Measurements from ENCODE around the gene ZNF264. TPM values are rescaled to one million over a fixed set of nuclear protein-coding genes. Genes with fewer than 3 reads are reported as not detected.

ZNF264 gene
- total RNA-seq, 4 donors from 2014 or later = 35.4 to 50.2 (median 38.9) TPM

- 93% methylated on average over 1 of the region's 1 CpG for WGBS
- H3K27me3 ChIP-seq = no peaks in the 10 kb centered on the region
- DNase-seq (ENCODE audit: low spot score in 2 of 2) = no peak
- no peak overlapping the region for H3K27ac ChIP-seq
- no peaks in the 10 kb centered on the region for H3K36me3 ChIP-seq
- H3K4me1 ChIP-seq = no peaks in the 10 kb centered on the region
- H3K9me3 ChIP-seq = no peaks in the 10 kb centered on the region
- H3K4me3 ChIP-seq = no peak overlapping the region
- TF ChIP-seq POLR2AphosphoS5 (IDR thresholded peaks at IDR 0.05) = no peak
- TF ChIP-seq POLR2A (IDR thresholded peaks at IDR 0.05) = no peak
- no peak for TF ChIP-seq CTCF (IDR thresholded peaks at IDR 0.05)
- TF ChIP-seq EP300 (IDR thresholded peaks at IDR 0.05) = no peak
These were observed 41.9 kb downstream of the ZNF264 start for GRCh38 chr19:57233207-57233606.

- no peak for DNase-seq (ENCODE audit: low spot score in 2 of 2)
- Histone ChIP-seq H3K27ac (peak overlapping the region; percentile 93), H3K36me3 (peaks cover 9% of the 10 kb centered on the region), H3K4me1 (peaks cover 17% of the 10 kb centered on the region), H3K4me3 (peak overlapping the region; percentile 95), H3K27me3 (no peaks in the 10 kb centered on the region), H3K9me3 (no peaks in the 10 kb centered on the region)
- WGBS = 37% methylated on average over 12 of the region's 12 CpGs
- TF ChIP-seq EP300 (IDR thresholded peaks at IDR 0.05) = no peak
- no peak for TF ChIP-seq POLR2A (IDR thresholded peaks at IDR 0.05)
- TF ChIP-seq CTCF (IDR thresholded peaks at IDR 0.05) = no peak
- TF ChIP-seq POLR2AphosphoS5 (IDR thresholded peaks at IDR 0.05) = no peak
These were observed 48.6 kb downstream of the ZNF264 start for GRCh38 chr19:57239982-57240310.

GRCh38 chr19:57240311-57241090, 49.2 kb downstream of the ZNF264 start, which contains the start of gene ZNF805:
Gene ZNF805, plus strand, starts transcription at chr19:57240632. Its CDS starts 260 bp downstream, at chr19:57240892.
- peak in 2 of 3 donors; percentile 74 to 75 for TF ChIP-seq POLR2AphosphoS5 (IDR thresholded peaks at IDR 0.05)
- TF ChIP-seq CTCF (IDR thresholded peaks at IDR 0.05) = peak in 1 of 2 donors; percentile 18
- no peak for TF ChIP-seq EP300 (IDR thresholded peaks at IDR 0.05)
- TF ChIP-seq POLR2A (IDR thresholded peaks at IDR 0.05) = peak in 1 of 2 donors; percentile 56
- peak; percentile 97 to 98 for DNase-seq (ENCODE audit: low spot score in 2 of 2)
- no peaks in the 10 kb centered on the region for H3K27me3 ChIP-seq
- peak within 1 kb of the TSS; percentile 95 for H3K4me3 ChIP-seq
- H3K4me1 ChIP-seq = peaks cover 17% of the 10 kb centered on the region
- H3K36me3 ChIP-seq = peaks cover 13% of the 10 kb centered on the region
- H3K27ac ChIP-seq = peak within 1 kb of the TSS; percentile 93
- 0% methylated on average over 18 of the region's 61 CpGs for WGBS
- H3K9me3 ChIP-seq = no peaks in the 10 kb centered on the region

- no peaks in the 10 kb centered on the region for H3K9me3 ChIP-seq
- H3K4me1 ChIP-seq = peaks cover 17% of the 10 kb centered on the region
- DNase-seq (ENCODE audit: low spot score in 2 of 2) = no peak
- TF ChIP-seq CTCF (IDR thresholded peaks at IDR 0.05) (no peak), POLR2A (IDR thresholded peaks at IDR 0.05) (no peak), EP300 (IDR thresholded peaks at IDR 0.05) (no peak), POLR2AphosphoS5 (IDR thresholded peaks at IDR 0.05) (no peak)
- peaks cover 19% of the 10 kb centered on the region for H3K36me3 ChIP-seq
- peak overlapping the region; percentile 93 for H3K27ac ChIP-seq
- H3K4me3 ChIP-seq = peak overlapping the region; percentile 95
- WGBS = 18% methylated on average over 7 of the region's 7 CpGs
- no peaks in the 10 kb centered on the region for H3K27me3 ChIP-seq
These were observed 49.9 kb downstream of the ZNF264 start for GRCh38 chr19:57241176-57241575.

GRCh38 chr19:57242821-57243220, 51.5 kb downstream of the ZNF264 start:
- Histone ChIP-seq H3K4me3 (no peak overlapping the region), H3K4me1 (peaks cover 17% of the 10 kb centered on the region), H3K27me3 (no peaks in the 10 kb centered on the region), H3K27ac (no peak overlapping the region), H3K9me3 (no peaks in the 10 kb centered on the region), H3K36me3 (peaks cover 36% of the 10 kb centered on the region)
- DNase-seq (ENCODE audit: low spot score in 2 of 2) = no peak
- WGBS = 94% methylated on average over 5 of the region's 5 CpGs
- TF ChIP-seq POLR2AphosphoS5 (IDR thresholded peaks at IDR 0.05) = no peak
- no peak for TF ChIP-seq CTCF (IDR thresholded peaks at IDR 0.05)
- TF ChIP-seq POLR2A (IDR thresholded peaks at IDR 0.05) = no peak
- TF ChIP-seq EP300 (IDR thresholded peaks at IDR 0.05) = no peak

All from suprapubic skin (tissue), 4 donors.